Epithelial cell of esophagus (primary cell): ENCODE results near the gene SCRG1.

Experiments used
- DNase-seq: peaks from one replicate; pipeline ENCODE4 v3.0.0; 2010; ENCODE audit warnings: low read depth
- H3K4me3 ChIP-seq: 2 replicates; pipeline ENCODE4 v1.5.1; 2011; ENCODE audit warnings: mild to moderate bottlenecking, low read length, control low read depth
- TF ChIP-seq, protein P1 (sequence below): IDR thresholded peaks from 2 replicates; pipeline ENCODE4 v1.5.1; 2011; ENCODE audit warnings: low read depth, mild to moderate bottlenecking, low read length, control low read depth, inconsistent platforms; ENCODE audit not compliant: insufficient read depth; ENCODE audit errors: missing control alignments

The SCRG1 gene

DNA sequence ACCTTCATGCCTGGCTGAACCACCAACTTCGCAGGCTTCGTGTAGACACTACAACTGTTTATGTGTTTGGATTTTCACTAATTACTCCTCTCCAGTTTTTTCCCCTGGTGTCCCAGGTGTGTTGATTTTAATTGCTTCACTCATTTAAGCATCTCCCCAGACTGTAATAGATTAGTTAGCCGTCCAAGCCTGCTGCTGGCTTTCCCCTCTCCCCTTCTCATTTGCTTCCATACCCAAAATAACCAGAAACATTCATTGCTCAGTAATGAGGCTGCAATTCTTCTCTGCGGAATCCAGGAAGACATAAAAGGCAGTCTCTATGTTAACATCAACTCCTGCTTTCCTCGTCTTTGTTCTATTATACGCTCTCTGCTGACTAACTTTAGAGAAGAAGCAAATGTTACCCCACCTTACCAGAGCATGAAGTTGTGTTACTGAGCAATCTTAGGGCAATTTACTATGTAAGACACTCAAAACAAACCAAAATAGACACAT, 37.9 kb upstream of the SCRG1 start:
- TF ChIP-seq, protein P1, sequence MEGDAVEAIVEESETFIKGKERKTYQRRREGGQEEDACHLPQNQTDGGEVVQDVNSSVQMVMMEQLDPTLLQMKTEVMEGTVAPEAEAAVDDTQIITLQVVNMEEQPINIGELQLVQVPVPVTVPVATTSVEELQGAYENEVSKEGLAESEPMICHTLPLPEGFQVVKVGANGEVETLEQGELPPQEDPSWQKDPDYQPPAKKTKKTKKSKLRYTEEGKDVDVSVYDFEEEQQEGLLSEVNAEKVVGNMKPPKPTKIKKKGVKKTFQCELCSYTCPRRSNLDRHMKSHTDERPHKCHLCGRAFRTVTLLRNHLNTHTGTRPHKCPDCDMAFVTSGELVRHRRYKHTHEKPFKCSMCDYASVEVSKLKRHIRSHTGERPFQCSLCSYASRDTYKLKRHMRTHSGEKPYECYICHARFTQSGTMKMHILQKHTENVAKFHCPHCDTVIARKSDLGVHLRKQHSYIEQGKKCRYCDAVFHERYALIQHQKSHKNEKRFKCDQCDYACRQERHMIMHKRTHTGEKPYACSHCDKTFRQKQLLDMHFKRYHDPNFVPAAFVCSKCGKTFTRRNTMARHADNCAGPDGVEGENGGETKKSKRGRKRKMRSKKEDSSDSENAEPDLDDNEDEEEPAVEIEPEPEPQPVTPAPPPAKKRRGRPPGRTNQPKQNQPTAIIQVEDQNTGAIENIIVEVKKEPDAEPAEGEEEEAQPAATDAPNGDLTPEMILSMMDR, result no peak
- no peak overlapping the region for H3K4me3 ChIP-seq
- DNase-seq, result no peak

DNA sequence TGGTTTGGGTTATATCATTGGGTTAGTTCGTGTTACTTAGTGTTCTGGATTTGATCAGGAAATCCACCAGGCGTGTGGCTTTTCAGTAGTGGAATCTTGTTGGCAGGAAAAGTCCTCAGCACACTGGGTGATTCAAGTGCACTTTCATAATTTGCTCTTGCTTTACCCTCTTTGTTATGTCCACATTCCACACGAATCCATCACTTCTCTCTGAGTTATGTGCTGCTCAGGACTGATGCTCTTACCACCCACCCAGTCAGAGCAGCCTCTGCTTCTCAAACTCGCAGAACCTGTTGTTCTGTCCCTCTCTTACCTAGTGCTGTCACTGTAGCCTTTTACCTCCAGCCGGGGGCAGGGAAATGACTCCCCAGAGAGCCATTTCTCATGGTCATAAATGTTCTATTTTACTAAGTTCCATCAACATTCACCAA, 37.2 kb upstream of the SCRG1 start:
- no peak overlapping the region for H3K4me3 ChIP-seq
- TF ChIP-seq, protein P1, result no peak
- DNase-seq, result peak; percentile 26

DNA sequence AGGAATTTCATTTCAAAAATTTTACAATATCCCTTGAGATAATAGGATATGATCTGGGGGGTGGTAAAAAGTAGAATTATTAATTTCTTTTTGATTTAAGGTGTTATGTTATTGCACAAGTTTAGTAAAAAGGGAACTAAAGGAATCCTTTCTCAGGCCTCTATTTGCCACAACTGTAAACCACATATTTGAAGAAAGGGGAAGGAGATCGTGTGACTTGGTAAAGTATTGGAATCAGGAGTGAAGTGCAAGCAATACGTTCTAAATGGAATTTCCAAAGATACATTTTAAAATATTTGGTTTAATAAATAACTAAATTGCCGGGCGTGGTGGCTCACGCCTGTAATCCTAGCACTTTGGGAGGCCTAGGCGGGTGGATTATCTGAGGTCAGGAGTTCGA, 35.3 kb upstream of the SCRG1 start:
- no peak for DNase-seq
- H3K4me3 ChIP-seq, result no peak overlapping the region
- TF ChIP-seq, protein P1, result no peak

DNA sequence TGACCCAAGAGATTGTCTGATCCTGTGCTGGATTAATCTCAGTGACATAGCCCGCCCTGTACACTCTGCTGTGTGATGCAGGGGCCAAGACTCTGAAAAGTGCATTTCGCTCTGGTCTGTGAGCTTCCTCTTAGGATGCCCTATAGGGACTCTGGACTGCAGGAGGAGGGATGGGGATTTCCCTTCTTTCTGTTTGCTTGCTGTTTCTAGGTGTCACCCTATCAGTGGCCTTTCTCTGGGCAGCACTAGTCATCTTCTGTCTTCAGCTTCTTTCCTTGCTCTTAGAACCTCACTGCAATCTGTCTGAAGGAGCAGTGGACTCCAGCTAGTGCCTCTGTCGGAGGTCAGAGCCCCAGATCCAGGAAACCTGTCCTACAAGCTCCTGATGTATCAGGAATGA, 34.5 kb upstream of the SCRG1 start:
- DNase-seq, result no peak
- H3K4me3 ChIP-seq, result no peak overlapping the region
- TF ChIP-seq, protein P1, result no peak

DNA sequence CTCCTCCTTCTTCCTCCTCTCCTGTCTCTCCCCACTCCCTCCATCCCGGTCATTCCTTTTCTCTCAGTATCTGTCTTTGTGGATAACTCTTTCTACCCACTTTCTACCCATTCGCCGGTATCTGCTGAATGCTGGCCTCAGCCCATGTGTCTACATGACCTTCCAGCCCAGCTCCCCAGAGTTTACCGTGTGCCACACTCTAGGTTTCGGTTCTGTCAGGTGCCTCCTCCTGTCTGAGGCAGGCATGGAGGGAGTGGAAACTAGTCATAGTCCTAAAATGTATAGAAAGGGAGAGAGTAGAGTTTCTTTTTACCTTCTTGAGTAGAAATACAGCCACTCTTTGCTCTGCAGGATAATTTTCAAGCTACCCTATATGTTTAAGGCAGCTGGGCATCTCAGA, 33.5 kb upstream of the SCRG1 start:
- TF ChIP-seq, protein P1, result no peak
- no peak for DNase-seq
- no peak overlapping the region for H3K4me3 ChIP-seq

- TF ChIP-seq, protein P1, result no peak
- no peak overlapping the region for H3K4me3 ChIP-seq
- no peak for DNase-seq
Measured at GRCh38 chr4:173426064-173426463, 27.1 kb upstream of the SCRG1 start.
